Fibroblast of skin of scalp (primary cell): ENCODE data around the gene MEIOC.
A peak's percentile ranks its signal among the peaks of the same experiment; 100 is the strongest.
"Not testable (repeated sequence)": the region's sequence is repeated elsewhere in the genome, so short reads cannot be mapped to it uniquely, and the experiment has no call there.

Experiments used
- DNase-seq: peaks from one replicate; pipeline ENCODE4 v3.0.0-alpha.2; 2013

The MEIOC gene

GRCh38 chr17:44648963-44649362 is 7.3 kb upstream of the MEIOC start:
- no peak for DNase-seq

GRCh38 chr17:44651228-44651627 is 5.0 kb upstream of the MEIOC start:
- no peak for DNase-seq

- no peak for DNase-seq
Observed at GRCh38 chr17:44652727-44653126, 3.5 kb upstream of the MEIOC start.

- DNase-seq = no peak
Observed at GRCh38 chr17:44653384-44653783, 2.9 kb upstream of the MEIOC start.

- DNase-seq = no peak
Observed at GRCh38 chr17:44653954-44654353, 2.3 kb upstream of the MEIOC start.

- no peak for DNase-seq
Observed at GRCh38 chr17:44661835-44662234, 5.6 kb downstream of the MEIOC start.

DNA sequence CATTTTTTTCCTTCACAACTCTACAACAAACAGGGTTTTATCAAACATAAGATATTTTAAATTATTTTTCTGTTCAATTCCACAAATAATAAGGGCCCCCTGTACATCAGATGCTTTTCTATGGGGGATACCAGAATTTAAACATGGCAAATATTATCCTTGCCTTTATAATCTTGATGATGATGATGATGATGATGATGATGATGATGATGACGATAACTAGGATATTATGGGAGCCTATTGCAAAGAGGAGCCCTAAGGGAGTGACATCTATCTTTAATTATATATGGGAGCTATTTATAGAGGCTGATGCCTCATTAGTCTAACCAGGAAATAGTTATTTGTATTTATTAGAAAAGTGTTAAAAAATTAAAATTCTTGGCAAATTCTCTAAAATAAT is 6.8 kb downstream of the MEIOC start:
- no peak for DNase-seq

- DNase-seq = no peak
Observed at GRCh38 chr17:44664867-44665266, 8.6 kb downstream of the MEIOC start.

- DNase-seq = no peak
Observed at GRCh38 chr17:44666006-44666405, 9.7 kb downstream of the MEIOC start.

DNA sequence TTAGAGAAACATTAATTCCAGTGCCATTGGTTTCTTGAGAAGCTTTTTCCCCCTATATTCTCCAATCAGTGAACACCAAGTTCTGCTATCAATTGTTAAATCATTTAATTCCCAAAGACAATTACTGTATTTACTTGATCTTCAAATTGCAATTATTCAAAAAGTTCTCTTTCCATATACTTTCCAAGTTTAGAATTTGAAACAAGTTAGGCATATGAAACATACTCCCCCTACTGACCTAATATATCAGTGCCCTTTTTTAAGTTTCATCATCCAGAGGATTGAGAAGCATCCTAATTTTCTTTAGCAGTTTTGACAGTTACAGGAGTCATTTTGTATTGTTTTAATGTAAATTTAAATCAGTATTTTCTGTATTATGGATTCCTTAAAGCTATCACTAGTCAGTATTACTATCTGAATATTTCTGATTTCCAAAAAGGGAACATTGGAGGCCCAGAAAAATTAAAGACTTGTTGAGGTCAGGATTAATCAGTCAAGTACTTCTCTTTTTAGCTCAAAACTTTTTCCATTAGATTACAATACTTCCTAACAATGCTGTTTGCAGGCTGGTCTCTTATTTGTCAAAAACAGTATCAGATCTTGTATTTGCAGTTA is 16.3 kb downstream of the MEIOC start:
- DNase-seq = peak; percentile 57

GRCh38 chr17:44673893-44674292 is 17.6 kb downstream of the MEIOC start:
- no peak for DNase-seq

DNA sequence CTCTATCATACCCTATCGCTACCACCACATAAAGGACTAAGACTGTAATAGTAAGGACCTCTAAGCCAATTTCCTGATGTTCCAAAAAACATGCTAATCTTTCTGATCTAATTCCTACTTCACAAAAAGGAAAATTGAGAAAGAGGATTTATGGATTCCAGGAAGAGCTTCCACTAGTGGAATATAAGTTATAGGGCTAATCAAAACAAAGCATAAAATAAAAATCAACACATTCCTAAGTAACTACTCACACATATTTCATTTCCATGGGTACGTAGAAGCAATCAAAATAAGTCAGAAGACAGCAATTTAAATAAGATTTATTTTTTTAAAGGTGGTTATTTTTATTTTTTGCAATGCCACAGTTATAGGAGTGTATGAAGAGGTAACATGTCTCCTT is 20.9 kb downstream of the MEIOC start:
- peak; percentile 54 for DNase-seq

GRCh38 chr17:44683303-44683702 is 27.0 kb downstream of the MEIOC start:
- not testable (repeated sequence) for DNase-seq

DNA sequence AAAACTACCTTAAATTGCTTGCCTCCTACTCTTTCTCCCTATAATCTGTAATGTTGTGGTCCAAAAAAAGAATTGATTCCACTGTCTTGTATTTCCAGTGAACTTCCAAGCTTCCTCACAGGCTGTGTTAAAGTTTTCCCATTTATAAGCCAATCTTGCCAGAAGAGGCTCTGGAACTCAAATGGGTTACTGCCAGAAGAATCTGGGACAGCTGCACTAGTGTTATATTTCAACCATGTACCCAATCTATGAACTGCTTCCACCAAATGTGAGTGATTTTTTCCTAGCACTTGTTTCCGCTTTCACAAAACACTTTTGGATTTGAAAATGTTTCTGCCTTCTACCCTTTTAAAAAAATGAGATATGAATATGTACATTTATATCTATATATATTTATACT is 31.5 kb downstream of the MEIOC start:
- DNase-seq = no peak

DNA sequence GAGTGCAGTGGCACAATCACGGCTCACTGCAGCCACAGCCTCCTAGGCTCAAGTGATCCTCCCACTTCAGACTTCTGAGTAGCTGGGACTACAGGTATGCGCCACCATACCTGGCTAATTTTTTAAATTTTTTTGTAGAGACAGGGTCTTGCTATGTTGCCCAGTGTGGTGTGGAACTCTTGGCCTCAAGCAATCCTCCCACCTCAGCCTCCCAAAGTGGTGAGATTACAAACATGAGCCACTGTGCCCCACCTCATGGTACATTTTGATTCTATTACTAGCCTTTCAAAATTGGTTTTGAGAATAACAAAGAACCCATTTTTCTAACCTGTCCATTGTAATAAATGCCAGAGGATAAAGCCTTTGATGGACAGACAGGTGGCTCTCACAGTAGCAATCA is 31.9 kb downstream of the MEIOC start:
- no peak for DNase-seq

DNA sequence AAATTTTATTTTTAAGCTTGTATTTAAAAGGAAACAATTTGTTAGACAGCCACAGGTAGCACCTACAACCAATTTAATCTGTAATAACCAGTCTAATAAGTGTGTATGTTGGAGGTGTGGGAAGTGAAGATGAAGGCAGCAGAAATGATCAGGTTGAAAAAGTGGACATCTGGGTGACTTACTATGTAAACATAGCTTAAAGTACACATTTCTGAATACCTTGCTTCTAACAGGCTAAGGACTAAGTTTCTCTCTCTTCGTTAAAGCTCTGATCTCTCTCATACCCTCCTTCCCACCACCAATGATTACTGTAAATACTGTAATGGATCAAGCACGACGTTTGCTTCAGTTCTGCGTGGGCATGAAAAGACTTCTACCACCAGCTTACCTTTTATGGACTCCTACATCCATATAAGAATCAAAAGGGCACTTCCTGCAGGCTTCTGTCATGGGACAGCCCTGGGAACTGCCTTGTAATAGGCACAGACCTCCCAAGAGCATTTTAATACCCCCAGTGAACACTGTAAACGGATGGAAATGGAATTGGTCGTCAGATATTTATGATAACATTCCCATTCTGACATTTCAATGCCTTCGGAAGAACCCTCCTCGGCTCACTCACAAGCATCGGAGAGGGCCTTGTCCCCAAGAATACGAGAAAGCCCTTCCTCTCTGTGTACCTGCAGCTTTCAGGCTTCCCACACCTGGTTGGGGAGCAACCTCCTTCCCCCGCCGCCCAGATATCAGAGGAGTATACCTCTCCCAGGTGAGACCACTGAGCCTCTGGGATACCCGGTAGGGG is 32.6 kb downstream of the MEIOC start:
- DNase-seq = no peak

DNA sequence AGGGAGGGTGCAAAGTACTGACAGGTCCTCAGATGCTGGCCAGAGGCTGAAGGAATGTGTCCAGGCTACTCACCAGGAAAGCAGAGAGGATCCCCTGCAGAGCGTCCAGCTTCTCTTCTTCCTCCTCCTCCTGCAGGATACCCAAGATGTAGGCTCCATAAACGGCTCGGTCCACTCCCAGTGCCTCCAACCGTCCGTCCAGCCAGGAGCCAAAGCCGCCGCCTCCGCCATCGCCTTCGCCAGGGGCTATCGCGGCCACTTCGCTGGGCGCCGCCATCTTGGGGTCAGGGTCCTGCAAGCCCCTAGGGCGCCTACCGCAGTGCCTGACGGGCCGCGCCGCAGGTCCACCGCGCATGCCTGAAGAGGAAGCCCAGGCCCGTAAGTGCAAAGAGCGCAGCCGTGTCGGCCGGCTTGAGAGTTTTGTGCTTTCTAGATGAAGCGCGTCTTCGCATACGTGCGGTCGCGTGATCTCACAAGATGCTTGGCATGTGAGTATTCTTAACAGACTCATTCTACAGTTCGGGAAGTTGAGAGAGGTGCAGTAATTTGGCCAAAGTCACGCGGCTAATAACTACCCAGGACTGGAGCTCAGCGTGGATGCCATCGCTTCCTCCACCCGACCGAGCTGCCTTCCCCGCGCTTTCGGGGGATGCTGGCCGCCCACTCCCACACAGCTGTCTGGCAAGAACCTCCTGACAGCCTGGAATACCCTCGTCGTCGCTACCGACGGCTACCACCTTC is 33.4 kb downstream of the MEIOC start, which contains the start of gene CCDC43:
CCDC43 (minus strand) TSS at position 300 of the 741 bp plus-strand sequence; CDS start at position 277, 23 bp downstream.
- peak; percentile 92 for DNase-seq

DNA sequence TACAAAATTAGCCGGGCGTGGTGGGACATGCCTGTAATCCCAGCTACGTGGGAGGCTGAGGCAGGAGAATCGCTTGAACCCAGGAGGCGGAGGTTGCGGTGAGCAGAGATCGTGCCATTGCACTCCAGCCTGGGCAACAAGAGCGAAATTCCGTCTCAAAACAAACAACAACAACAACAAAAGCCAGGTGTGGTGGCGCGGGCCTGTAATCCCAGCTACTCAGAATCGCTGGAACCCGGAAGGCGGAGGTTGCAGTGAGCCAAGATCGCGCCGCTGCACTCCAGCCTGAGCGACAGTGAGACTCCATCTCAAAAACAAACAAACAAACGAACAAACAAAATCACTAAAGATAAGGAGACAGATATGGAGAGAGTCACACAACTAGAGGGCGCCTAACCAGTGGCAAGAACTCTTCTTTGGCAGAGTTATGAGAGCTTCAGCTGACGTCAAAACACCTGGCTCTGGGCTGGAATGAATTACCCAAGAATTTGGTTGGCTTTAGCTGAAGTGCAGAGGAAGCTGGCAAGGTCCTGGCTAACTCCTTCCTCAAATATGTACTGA is 34.6 kb downstream of the MEIOC start:
- DNase-seq = not testable (repeated sequence)

GRCh38 chr17:44693609-44694008 is 37.3 kb downstream of the MEIOC start:
- no peak for DNase-seq

DNA sequence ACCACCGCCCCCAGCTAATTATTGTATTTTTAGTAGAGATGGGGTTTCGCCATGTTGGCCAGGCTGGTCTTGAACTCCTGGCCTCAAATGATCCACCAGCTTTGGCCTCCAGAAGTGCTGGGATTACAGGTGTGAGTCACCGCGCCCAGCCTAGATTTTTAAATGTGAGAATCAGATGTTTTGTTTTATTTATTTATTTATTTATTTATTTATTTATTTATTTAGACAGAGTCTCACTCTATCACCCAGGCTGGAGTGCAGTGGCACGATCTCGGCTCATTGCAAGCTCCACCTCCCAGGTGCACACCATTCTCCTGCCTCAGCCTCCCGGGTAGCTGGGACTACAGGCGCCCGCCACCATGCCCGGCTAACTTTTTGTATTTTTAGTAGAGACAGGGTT is 44.0 kb downstream of the MEIOC start:
- DNase-seq = not testable (repeated sequence)

- no peak for DNase-seq
Observed at GRCh38 chr17:44707755-44708400, 51.6 kb downstream of the MEIOC start.

DNA sequence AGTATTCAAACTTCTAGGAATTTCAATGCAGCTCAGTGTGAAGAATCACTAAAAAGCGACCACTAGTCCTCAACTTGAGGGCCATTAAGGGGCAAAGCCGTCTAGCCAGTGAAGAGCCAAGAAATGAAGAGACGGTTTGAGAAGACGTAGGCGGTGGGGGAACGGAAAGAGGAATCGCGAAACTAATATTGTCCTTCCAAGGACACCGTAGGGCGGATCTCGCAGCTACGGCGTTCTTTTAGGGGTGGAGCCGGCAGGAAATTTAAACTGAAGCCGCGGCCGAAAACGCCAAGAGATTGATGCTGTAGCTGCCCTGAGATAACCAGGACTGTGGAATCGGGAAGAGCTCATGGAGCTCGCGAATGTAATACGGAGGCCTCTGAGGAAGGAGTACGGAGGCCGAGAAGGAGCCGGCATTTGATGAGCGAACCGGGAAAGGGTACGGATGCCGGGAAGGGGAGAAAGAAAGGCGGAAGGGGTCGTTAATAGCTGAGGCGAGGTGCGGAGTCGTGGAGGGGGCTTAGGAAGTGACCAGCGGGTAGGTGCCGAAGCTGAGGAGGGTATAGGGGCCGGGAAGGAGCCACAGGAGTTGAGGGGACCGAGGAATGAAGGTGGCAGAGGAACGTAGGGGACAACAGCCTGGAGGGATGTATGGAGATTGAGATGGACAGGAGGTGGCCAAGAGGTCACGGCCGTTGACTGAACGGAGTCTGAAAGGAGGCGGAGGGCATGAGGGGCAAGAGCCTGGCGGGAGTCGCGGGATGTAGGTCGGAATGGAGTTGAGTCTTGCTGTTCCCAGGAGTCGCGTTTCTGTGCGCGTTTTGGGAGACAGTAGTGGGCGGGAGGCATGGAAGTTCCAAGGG is 52.4 kb downstream of the MEIOC start, which contains the start of gene DBF4B:
DBF4B (plus strand) TSS at position 265 of the 863 bp plus-strand sequence; CDS start at position 421, 156 bp downstream.
- DNase-seq = peak; percentile 94
